Lower leg skin (tissue), 4 donors: ENCODE data around the gene EML4. TPM values are rescaled to one million over a fixed set of nuclear protein-coding genes. Genes with fewer than 3 reads are reported as not detected.

ENCODE experiments used
- DNase-seq, 2 donors: peaks; one replicate each; pipeline ENCODE4 v3.0.0-alpha.2; 2019; ENCODE audit warnings: low spot score in 2 of 2
- H3K4me3 ChIP-seq: fragments of 200-600 bp; sonication (generic); 2 replicates; pipeline ENCODE4 v1.5.1; 2017; ENCODE audit warnings: mild to moderate bottlenecking, low read depth; ENCODE audit not compliant: poor library complexity, severe bottlenecking
- CTCF ChIP-seq, 3 donors: fragments of 450-650 bp; IDR thresholded peaks; one replicate each; pipeline ENCODE4 v1.5.1; 2016; ENCODE audit warnings: antibody characterized with exemption in 3 of 3, mild to moderate bottlenecking in 3 of 3, moderate library complexity in 2 of 3
- POLR2A ChIP-seq, 2 donors: fragments of 450-650 bp; IDR thresholded peaks; one replicate each; pipeline ENCODE4 v1.6.1; 2016 to 2017; ENCODE audit warnings: antibody characterized with exemption in 2 of 2, mild to moderate bottlenecking in 1 of 2, moderate library complexity in 1 of 2
- WGBS, 2 donors: methylation state at CpG; one replicate each; pipeline ENCODE4 v1.1.5; 2018; 5-methylcytosine and 5-hydroxymethylcytosine counted together
- intact Hi-C: fragments of 100-400 bp; cut with DNase I; formaldehyde crosslinking; loops from one replicate; pipeline ENCODE4 v1.15.0; 2023; ENCODE audit warnings: low total_unique reads
- total RNA-seq, 4 donors: library from RNA; depleted of rRNA; stranded (reverse); fragments of >200 nt; gene quantifications; one replicate each; pipeline ENCODE4 v1.1.0, GENCODE V29; 2016

EML4 gene
- total RNA-seq, 4 donors from 2014 or later, result 29.5 to 37.4 (median 33.6) TPM

- WGBS, 2 donors, result 67 to 76% methylated on average over 2 of the region's 2 CpGs
- no peak overlapping the region for H3K4me3 ChIP-seq
- no peak for DNase-seq
- intact Hi-C loops, result no loop called here
- TF ChIP-seq POLR2A (IDR thresholded peaks at IDR 0.05) (no peak), CTCF (IDR thresholded peaks at IDR 0.05) (no peak)
These were observed 32.4 kb upstream of the EML4 start for GRCh38 chr2:42136782-42137124.

- intact Hi-C loops, result no loop called here
- TF ChIP-seq POLR2A (IDR thresholded peaks at IDR 0.05), result no peak
- TF ChIP-seq CTCF (IDR thresholded peaks at IDR 0.05), result no peak
- WGBS, 2 donors, result 86 to 89% methylated on average over 5 of the region's 5 CpGs
These were observed 31.9 kb upstream of the EML4 start for GRCh38 chr2:42137125-42137841.

GRCh38 chr2:42138163-42139015 lies 30.8 kb upstream of the EML4 start:
- TF ChIP-seq POLR2A (IDR thresholded peaks at IDR 0.05), result no peak
- no peak for TF ChIP-seq CTCF (IDR thresholded peaks at IDR 0.05)
- DNase-seq, result no peak
- WGBS, 2 donors, result 72 to 77% methylated on average over 5 of the region's 5 CpGs
- no peak overlapping the region for H3K4me3 ChIP-seq
- intact Hi-C loops, result no loop called here

More at GRCh38 chr2:42137125-42137841, 31.9 kb upstream of the EML4 start:
- DNase-seq, result no peak
- no peak overlapping the region for H3K4me3 ChIP-seq

DNA sequence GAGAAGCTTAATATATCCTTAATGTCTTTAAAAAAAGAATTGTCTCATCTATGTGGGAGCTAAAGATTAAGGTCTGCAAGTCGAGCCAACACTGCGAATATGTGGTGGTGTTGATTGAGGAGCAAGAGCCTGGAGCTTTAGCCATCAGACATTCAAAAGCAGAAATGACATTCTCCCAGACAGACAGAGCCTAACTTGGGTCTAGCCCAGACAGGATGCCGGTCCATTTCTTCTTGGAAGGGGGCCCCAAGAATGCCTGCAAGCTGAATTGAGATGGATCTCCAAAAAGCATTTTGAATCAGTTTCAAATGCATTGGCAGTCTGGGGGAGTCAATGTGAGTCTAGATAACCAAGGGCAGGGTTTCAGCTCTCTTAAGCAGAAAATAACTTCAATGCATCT lies 30.1 kb upstream of the EML4 start:
- intact Hi-C loops, result no loop called here
- TF ChIP-seq CTCF (IDR thresholded peaks at IDR 0.05), result no peak
- TF ChIP-seq POLR2A (IDR thresholded peaks at IDR 0.05), result no peak
- WGBS, 2 donors, result 39 to 40% methylated on average over 3 of the region's 3 CpGs
- no peak for DNase-seq
- H3K4me3 ChIP-seq, result no peak overlapping the region

DNA sequence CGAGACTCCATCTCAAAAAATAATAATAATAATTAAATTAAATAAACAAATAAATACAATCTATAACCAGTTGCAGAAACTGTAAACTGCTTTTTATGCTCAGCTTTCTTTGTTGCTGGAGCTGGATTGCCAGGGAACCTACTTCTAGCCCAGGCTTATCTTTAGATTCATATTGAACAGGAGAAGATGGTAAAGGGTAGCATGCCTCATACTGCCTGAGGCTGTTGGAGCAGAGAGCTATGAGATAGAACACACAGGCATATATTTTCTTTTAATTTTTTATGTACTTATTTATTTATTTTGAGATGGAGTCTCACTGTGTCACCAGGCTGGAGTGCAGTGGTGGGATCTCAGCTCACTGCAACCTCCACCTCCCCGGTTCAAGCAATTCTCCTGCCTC lies 28.7 kb upstream of the EML4 start:
- intact Hi-C loops, result no loop called here
- WGBS, 2 donors, result 80% methylated on average over 2 of the region's 2 CpGs
- TF ChIP-seq POLR2A (IDR thresholded peaks at IDR 0.05) (no peak), CTCF (IDR thresholded peaks at IDR 0.05) (no peak)
- DNase-seq, result no peak
- no peak overlapping the region for H3K4me3 ChIP-seq
